Stimulated activated naive B cell treated with anti-CD40 and anti-IgM and Interleukin-4, amounts not matched to agents 10 μg/mL and 1 μg/mL and 100 μg/mL, for 72 hours (primary cell): Measurements from ENCODE around the gene ACSL1.

Experiments used
- ATAC-seq, 2 donors: fragments of 150-1000 bp; cut with Tn5 transposase; replicated peaks; 2 replicates each; pipeline ENCODE4 v1.10.0; 2021; ENCODE audit warnings: moderate library complexity in 1 of 2
- DNase-seq: peaks from one replicate; pipeline ENCODE4 v3.0.0; 2021
- H3K27ac Mint-ChIP-seq: one replicate; pipeline ENCODE4 v1.8.0; 2022; ENCODE audit warnings: mild to moderate bottlenecking, mixed read lengths
- H3K27me3 Mint-ChIP-seq, 2 donors: one replicate each; pipeline ENCODE4 v1.8.0; 2022; ENCODE audit warnings: mixed read lengths in 2 of 2
- H3K36me3 Mint-ChIP-seq, 2 donors: one replicate each; pipeline ENCODE4 v1.8.0; 2022; ENCODE audit warnings: mixed read lengths in 2 of 2, mild to moderate bottlenecking in 1 of 2
- H3K4me1 Mint-ChIP-seq, 2 donors: one replicate each; pipeline ENCODE4 v1.8.0; 2022; ENCODE audit warnings: mixed read lengths in 2 of 2, mild to moderate bottlenecking in 1 of 2
- H3K4me3 Mint-ChIP-seq, 2 donors: one replicate each; pipeline ENCODE4 v1.8.0; 2022; ENCODE audit warnings: mild to moderate bottlenecking in 2 of 2, mixed read lengths in 2 of 2, moderate library complexity in 1 of 2
- H3K9me3 Mint-ChIP-seq, 2 donors: one replicate each; pipeline ENCODE4 v1.8.0; 2022; ENCODE audit warnings: mixed read lengths in 2 of 2, mild to moderate bottlenecking in 1 of 2

The ACSL1 gene

DNA sequence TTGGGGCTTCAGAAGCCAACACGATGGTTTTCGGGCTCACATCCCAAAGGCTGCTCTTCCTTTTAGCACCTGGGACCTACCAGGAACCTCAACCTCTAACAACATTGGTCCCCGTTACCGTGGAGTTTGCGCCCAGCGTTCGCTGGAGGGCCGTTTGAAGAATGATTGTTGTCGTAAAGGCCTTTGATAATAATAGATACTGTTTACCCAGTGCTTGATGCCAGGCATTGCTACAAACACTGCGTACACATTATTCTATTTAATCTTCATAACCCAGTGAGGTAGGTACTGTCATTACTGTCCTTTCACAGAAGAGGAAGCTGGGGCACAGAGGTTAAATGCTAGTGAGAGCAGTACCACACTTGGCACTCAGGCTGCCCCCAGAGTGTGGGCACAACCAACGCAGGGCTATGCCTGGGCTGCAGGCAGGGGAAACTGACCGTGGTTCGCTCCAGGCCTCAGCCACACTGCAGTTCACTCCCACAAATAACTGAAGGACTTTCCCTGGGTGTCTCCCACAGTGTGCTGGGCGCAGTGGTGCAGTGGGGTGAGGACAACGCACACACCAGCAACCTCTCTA is 1.0 kb upstream of the ACSL1 start:
- H3K9me3 Mint-ChIP-seq = no peaks in the 10 kb centered on the region
- peaks cover 30 to 50% of the 10 kb centered on the region in 2 donors for H3K4me1 Mint-ChIP-seq
- ATAC-seq (peak; percentile 72 to 75), DNase-seq (peak; percentile 75)
- H3K27me3 Mint-ChIP-seq = no peaks in the 10 kb centered on the region
- peaks cover 17 to 29% of the 10 kb centered on the region in 2 donors for H3K36me3 Mint-ChIP-seq
- peak overlapping the region; percentile 88 to 92 for H3K4me3 Mint-ChIP-seq
- peak overlapping the region; percentile 99 for H3K27ac Mint-ChIP-seq

DNA sequence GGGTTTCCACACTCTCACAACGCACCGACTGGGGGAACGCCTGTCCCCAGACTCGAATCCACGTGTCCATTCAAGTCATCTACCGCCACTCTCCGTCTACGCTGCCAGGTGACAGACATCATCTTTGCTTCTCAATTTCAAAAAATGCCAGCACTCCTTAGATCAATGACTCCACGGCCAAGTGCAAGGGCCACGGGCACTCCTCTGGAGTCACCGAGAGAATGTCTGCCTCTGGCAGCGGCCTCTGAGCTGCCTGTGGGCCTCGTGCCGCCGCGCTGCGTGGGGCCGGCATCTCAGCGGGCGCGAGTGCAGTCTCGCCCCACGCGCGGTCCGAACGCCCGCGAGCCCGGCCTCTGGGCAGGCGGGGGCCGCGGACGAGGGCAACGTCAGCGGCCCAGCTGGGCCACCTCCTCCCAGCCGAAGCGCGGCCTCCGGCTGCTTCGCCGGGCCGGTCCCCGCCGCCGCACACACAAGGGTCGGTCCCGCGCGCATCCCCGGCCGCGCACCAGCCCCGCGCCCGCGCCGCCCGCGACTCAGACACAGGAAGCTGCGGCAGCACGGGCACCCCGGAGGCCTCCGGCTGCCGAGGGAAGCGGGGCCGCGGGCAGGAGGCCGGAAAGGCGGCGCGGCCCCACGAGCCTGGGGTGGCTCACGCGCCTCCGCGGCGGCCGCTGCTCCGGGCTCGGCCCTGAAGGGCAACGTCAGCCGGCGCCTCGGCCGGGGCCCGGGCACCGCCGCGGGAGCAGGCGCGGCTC is 450 bp downstream of the ACSL1 start:
- Mint-ChIP-seq H3K9me3 (no peaks in the 10 kb centered on the region), H3K4me1 (peaks cover 34 to 58% of the 10 kb centered on the region in 2 donors), H3K4me3 (peak overlapping the region; percentile 88 to 99), H3K27ac (peak overlapping the region; percentile 99), H3K36me3 (peaks cover 17 to 29% of the 10 kb centered on the region in 2 donors), H3K27me3 (no peaks in the 10 kb centered on the region)
- ATAC-seq = peak; percentile 9 to 19
- peak; percentile 22 for DNase-seq

DNA sequence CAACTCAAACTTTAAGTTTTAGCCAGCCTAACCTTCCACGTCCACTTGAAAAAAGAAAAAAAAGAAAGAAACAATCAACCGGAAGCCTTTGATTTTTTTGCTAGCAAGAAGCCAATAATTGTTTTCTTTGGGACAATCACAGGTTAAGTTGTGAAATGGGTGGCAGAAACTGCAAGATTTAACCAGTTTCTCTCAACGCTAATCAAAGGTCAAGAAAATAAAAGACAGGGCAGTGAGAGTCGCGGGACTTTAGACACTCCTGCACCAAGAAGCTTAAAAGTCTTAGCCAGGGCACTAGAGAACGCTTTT is 1.0 kb downstream of the ACSL1 start:
- no peak for DNase-seq
- Mint-ChIP-seq H3K9me3 (no peaks in the 10 kb centered on the region), H3K4me3 (peak overlapping the region; percentile 88 to 99), H3K4me1 (peaks cover 36 to 63% of the 10 kb centered on the region in 2 donors), H3K36me3 (peaks cover 17 to 29% of the 10 kb centered on the region in 2 donors), H3K27me3 (no peaks in the 10 kb centered on the region), H3K27ac (peak overlapping the region; percentile 99)
- ATAC-seq = no peak

DNA sequence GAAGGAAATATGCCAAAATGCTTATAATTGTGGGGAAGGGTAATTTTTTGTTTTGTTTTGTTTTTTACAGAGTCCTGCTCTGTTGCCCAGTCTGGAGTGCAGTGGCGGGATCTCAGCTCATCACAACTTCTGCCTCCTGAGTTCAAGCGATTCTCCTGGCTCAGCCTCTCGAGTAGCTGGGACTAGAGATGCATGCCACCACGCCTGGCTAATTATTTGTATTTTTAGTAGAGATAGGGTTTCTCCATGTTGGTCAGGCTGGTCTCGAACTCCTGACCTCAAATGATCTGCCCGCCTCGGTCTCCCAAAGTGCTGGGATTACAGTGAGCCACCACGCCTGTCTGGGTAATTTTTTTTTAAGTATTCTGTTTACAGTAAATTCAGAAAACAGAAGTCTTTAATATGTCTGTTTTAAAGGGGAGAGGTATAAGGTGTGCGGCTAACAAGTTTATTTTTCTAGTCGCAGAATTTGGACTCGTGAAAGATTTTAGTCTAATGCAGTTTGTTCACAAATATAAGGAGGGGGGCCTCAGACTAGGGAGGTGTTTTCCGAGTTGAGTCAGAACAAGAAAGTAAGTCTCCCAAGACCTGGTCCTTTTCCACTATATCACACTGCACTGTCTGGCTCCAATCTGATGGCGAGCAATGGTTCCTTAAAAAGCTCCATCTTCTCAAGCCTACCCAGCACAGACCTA is 1.5 kb downstream of the ACSL1 start:
- Mint-ChIP-seq H3K27me3 (no peaks in the 10 kb centered on the region), H3K4me1 (peaks cover 41 to 68% of the 10 kb centered on the region in 2 donors), H3K36me3 (peaks cover 17 to 32% of the 10 kb centered on the region in 2 donors), H3K27ac (peak overlapping the region; percentile 99), H3K9me3 (no peaks in the 10 kb centered on the region), H3K4me3 (peak overlapping the region; percentile 88 to 99)
- peak; percentile 12 to 24 for ATAC-seq
- peak; percentile 28 for DNase-seq

DNA sequence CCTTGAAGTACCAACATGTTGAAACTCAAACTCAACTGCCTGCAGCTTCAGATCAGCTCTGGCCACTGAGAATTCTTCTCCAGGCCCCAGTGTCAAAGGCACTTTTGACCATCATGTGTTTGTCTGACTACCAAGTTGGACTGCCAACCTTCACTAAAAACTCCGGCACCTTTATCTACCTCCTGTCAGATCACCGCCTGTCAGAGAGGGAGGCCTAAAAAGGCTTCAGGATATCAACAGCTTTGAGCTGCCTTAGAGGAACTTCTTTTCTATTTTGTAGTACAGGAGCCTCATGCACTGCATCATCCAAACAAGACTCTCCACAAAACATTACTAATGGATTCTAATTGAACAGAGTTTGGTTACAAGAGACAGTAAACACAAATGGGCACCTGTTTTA is 2.8 kb downstream of the ACSL1 start:
- Mint-ChIP-seq H3K9me3 (no peaks in the 10 kb centered on the region), H3K4me1 (peaks cover 49 to 80% of the 10 kb centered on the region in 2 donors), H3K27ac (peak overlapping the region; percentile 37), H3K36me3 (peaks cover 17 to 32% of the 10 kb centered on the region in 2 donors), H3K27me3 (no peaks in the 10 kb centered on the region), H3K4me3 (peak overlapping the region; percentile 65 to 99)
- ATAC-seq = no peak
- no peak for DNase-seq

DNA sequence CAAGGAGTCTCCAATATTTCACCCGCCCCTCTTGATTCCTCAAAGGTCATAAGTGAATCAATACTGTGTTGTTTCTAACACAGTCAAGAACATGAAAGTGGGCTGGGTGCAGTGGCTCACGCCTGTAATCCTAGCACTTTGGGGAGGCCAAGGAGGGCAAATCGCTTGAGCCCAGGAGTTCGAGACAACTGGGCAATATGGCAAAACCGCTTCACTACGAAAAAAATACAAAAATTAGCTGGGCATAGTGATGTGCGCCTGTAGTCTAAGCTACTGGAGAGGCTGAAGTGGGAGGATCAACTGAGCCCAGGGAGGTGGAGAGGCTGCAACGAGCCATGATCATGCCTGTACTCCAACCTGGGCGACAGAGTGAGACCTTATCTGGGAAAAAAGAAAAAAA is 3.4 kb downstream of the ACSL1 start:
- ATAC-seq (no peak), DNase-seq (no peak)
- no peak overlapping the region for H3K27ac Mint-ChIP-seq
- H3K9me3 Mint-ChIP-seq = no peaks in the 10 kb centered on the region
- peaks cover 17 to 32% of the 10 kb centered on the region in 2 donors for H3K36me3 Mint-ChIP-seq
- H3K4me1 Mint-ChIP-seq = peaks cover 52 to 82% of the 10 kb centered on the region in 2 donors
- H3K27me3 Mint-ChIP-seq = no peaks in the 10 kb centered on the region
- peak overlapping the region; percentile 25 to 65 for H3K4me3 Mint-ChIP-seq

DNA sequence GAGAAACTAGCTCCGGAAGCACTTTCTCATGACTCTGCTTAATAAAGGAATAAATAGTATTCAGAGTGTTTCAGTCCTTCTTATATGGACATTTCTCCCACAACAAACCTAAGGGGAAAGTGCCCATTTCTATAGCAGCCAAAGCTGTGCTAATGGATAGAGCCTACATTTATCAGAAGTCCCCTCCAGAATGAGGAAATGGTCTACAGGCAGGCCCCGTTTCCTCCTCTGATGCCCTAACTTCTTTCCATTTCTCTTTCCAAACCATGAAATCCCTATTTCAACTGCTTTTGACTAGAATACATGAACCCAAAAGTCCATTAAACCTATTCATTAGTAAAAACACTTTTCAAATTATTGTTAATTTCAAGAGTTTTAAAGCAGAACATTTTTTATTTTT is 4.5 kb downstream of the ACSL1 start:
- Mint-ChIP-seq H3K4me3 (no peak overlapping the region), H3K27me3 (no peaks in the 10 kb centered on the region), H3K4me1 (peaks cover 47 to 81% of the 10 kb centered on the region in 2 donors), H3K27ac (no peak overlapping the region), H3K9me3 (no peaks in the 10 kb centered on the region), H3K36me3 (peaks cover 17 to 29% of the 10 kb centered on the region in 2 donors)
- no peak for DNase-seq
- ATAC-seq = no peak

DNA sequence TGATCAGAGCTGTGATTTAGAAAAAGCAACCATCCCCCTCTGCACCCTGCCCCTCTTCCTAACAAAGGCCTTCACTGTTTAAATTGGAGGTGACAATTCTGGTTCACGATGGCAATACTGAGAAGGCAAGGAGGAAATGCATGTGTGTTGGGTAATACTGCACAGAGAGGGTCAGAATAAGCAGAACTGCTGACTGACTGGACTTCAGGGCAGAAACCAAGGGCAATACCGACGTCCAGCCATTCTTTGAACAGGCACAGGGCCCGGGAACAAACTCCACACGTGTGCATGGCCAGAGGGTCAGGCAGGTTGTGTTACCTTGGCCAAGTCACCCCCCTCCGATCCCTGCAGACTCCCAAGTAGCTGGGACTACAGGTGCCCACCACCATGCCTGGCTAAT is 6.0 kb downstream of the ACSL1 start:
- Mint-ChIP-seq H3K27ac (no peak overlapping the region), H3K4me3 (no peak overlapping the region)

DNA sequence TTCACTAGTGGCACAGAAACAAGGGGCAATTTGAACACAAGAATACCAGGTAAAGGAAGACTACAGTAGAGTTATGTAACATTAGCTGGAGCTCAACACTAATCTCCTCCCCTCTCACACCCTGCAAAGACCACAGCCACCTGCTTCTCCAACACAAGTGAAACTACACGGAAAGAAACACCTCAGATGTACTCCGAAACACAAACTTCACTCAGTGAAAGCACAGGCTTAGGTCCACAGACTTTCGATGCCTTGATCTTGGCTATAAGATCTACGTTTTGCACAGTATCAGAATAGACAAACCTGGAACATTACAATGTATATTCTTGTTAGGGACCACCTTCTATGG is 7.6 kb downstream of the ACSL1 start:
- H3K4me3 Mint-ChIP-seq = peak overlapping the region; percentile 18 to 66
- H3K27me3 Mint-ChIP-seq = no peaks in the 10 kb centered on the region
- H3K4me1 Mint-ChIP-seq = peaks cover 63 to 89% of the 10 kb centered on the region in 2 donors
- H3K27ac Mint-ChIP-seq = peak overlapping the region; percentile 54
- H3K36me3 Mint-ChIP-seq = peaks cover 28 to 30% of the 10 kb centered on the region in 2 donors
- DNase-seq (no peak), ATAC-seq (no peak)
- H3K9me3 Mint-ChIP-seq = no peaks in the 10 kb centered on the region

More for the DNA sequence above, 6.0 kb downstream of the ACSL1 start:
- no peaks in the 10 kb centered on the region for H3K9me3 Mint-ChIP-seq
- ATAC-seq (no peak), DNase-seq (no peak)
- H3K4me1 Mint-ChIP-seq = peaks cover 61 to 89% of the 10 kb centered on the region in 2 donors
- peaks cover 24 to 32% of the 10 kb centered on the region in 2 donors for H3K36me3 Mint-ChIP-seq
- H3K27me3 Mint-ChIP-seq = no peaks in the 10 kb centered on the region

DNA sequence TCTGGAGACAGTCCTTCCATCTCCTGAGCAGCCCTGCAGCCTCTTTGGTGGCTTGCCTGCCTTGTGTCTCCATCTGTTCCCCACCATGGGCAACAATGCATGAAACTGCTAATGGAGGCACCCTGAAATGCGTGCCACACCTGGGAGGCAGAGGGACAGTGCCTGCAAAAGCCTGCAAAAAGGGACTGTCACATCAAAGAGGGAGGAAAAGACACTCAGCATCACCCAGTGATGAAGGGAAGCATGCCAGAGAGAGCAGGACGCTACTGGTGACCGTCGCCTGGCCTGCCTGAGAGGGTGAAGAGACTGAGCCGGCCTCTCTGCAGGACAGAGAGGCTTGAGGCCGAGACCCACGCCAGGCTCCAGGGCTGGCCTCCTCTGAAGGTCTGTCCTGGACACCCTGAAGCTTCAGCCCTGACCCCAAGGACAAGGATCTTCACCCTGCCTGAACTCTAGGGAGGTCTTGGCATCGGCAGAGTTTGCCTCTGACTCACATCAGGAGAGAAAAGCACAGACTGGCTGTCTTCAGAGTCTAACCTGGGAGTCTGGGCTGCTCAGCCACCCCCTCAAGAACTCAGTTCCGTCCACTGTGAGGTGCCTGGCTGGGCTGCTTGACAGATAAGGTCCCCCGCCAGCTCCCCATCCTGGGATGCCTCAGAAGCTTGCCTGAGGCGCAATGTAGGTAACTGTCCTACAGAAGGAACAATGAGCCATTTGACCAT is 8.1 kb downstream of the ACSL1 start:
- Mint-ChIP-seq H3K9me3 (no peaks in the 10 kb centered on the region), H3K27me3 (no peaks in the 10 kb centered on the region), H3K4me3 (peak overlapping the region; percentile 66 to 69), H3K36me3 (peaks cover 28 to 32% of the 10 kb centered on the region in 2 donors), H3K4me1 (peaks cover 66 to 89% of the 10 kb centered on the region in 2 donors), H3K27ac (peak overlapping the region; percentile 77)
- ATAC-seq (no peak), DNase-seq (no peak)

DNA sequence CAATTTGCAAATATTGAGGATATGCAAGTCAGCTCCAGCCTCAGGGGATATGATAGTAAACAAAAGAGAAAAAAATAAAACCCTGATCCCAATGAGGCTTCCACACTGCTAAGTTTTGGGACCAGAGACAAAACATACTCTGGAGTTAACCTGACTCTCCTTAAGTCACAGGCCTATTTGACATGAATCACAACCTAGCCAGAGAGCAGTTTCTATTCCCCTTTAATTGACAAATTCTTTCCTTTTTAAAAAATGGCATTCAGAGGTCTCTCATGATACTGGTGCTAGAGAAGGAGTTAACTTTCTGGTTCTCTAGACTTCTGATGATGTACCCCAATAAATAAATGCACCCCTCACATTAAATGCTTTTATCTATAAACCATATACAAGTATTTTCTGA is 8.8 kb downstream of the ACSL1 start:
- Mint-ChIP-seq H3K36me3 (peaks cover 25 to 33% of the 10 kb centered on the region in 2 donors), H3K4me1 (peaks cover 69 to 89% of the 10 kb centered on the region in 2 donors), H3K27ac (peak overlapping the region; percentile 77), H3K27me3 (no peaks in the 10 kb centered on the region), H3K4me3 (peak overlapping the region; percentile 66 to 69), H3K9me3 (no peaks in the 10 kb centered on the region)
- DNase-seq (no peak), ATAC-seq (peak; percentile 17 to 33)

DNA sequence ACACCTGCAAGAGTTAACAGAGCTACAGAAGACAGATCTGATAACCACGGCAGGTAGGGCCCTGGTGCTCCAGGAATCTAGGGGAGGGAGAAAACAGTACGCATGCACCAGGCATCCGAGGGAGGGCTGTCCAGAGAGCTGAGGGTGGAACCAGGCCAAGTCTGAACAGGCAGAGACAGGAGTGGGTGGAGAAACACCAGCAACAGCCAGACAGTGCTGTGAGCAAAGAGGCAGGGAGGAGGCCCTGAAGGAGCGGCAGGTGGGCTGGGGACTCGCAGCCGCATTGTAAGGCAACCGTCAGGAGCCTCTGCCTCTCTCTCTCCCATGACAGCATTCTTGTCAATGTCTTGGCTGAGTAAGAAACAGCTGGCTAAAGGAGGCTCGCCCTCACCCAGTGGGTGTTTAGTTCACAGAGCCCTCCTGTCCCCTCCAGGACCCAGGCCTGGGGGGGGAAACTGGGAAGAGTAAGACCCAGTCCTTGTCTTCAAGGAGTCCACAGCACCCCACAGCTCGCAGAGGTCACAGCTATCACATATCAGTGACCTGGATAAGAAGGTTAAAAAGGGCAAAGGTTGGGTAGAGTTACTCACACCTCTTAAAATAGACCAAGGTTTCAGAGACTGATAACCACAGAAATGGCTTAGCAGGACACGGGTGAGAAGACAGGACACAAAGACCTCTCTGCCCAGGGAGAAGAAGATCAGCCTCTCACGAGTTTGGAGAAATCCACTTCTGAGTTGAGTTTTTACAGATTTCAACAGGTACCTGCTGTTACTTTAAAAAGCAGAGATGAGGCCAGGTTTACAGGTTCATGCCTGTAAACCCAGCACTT is 10.5 kb downstream of the ACSL1 start:
- Mint-ChIP-seq H3K36me3 (peaks cover 31 to 45% of the 10 kb centered on the region in 2 donors), H3K27me3 (no peaks in the 10 kb centered on the region), H3K4me3 (peak overlapping the region; percentile 79 to 81), H3K9me3 (no peaks in the 10 kb centered on the region), H3K27ac (peak overlapping the region; percentile 99), H3K4me1 (peaks cover 76 to 96% of the 10 kb centered on the region in 2 donors)
- DNase-seq (peak; percentile 73), ATAC-seq (peak; percentile 87 to 90)

DNA sequence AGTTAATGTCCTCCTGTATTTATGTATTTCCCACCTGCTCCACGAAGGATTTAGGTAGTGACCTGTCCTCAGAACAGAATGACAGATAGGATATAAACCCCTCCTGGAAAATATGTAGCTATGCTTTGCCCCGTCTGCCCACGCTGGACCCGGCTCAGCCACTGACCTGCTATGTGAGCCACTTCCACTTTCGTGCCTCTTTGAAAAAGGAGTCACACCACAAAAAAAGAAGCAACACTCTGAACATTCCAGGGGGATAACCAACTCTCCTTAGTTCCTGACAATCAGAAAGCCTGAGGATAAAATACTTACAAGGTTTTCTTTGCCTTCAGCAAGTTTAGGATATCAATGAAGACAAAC is 11.1 kb downstream of the ACSL1 start:
- DNase-seq = no peak
- Mint-ChIP-seq H3K9me3 (no peaks in the 10 kb centered on the region), H3K36me3 (peaks cover 33 to 48% of the 10 kb centered on the region in 2 donors), H3K27ac (peak overlapping the region; percentile 99), H3K4me1 (peaks cover 75 to 95% of the 10 kb centered on the region in 2 donors), H3K4me3 (peak overlapping the region; percentile 79 to 81), H3K27me3 (no peaks in the 10 kb centered on the region)
- ATAC-seq = no peak
